ENCODE data around the gene HSD17B4.

DNA sequence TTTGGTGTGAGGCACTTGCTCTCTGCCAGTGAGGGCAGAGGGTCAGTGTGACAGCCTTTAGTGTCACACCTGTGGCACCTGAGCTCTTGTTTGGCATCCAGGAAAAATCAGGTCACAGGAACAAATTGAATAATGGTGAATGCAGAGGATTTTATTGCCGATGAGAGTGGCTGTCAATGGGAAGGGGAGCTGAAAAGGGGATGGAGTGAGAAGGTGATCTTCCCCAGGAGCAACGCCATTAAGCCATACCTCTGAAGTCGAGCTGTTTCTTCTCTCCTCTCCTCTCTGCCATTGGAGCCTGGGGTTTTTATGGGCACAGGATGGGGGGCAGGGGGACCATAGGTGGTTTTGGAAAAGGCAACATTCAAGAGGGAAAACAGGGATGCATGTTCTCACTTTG, 2.4 kb upstream of the HSD17B4 start:
- TF ChIP-seq POLR2AphosphoS5 (IDR thresholded peaks at IDR 0.05; ENCODE audit: low read depth, low read length) (no peak), SIN3A (IDR thresholded peaks at IDR 0.05; ENCODE audit: borderline replicate concordance, insufficient read depth, low read depth, low read length) (no peak)
- TF ChIP-seq, protein P1, sequence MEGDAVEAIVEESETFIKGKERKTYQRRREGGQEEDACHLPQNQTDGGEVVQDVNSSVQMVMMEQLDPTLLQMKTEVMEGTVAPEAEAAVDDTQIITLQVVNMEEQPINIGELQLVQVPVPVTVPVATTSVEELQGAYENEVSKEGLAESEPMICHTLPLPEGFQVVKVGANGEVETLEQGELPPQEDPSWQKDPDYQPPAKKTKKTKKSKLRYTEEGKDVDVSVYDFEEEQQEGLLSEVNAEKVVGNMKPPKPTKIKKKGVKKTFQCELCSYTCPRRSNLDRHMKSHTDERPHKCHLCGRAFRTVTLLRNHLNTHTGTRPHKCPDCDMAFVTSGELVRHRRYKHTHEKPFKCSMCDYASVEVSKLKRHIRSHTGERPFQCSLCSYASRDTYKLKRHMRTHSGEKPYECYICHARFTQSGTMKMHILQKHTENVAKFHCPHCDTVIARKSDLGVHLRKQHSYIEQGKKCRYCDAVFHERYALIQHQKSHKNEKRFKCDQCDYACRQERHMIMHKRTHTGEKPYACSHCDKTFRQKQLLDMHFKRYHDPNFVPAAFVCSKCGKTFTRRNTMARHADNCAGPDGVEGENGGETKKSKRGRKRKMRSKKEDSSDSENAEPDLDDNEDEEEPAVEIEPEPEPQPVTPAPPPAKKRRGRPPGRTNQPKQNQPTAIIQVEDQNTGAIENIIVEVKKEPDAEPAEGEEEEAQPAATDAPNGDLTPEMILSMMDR (IDR thresholded peaks at IDR 0.05) = no peak
- TF ChIP-seq, protein P2, sequence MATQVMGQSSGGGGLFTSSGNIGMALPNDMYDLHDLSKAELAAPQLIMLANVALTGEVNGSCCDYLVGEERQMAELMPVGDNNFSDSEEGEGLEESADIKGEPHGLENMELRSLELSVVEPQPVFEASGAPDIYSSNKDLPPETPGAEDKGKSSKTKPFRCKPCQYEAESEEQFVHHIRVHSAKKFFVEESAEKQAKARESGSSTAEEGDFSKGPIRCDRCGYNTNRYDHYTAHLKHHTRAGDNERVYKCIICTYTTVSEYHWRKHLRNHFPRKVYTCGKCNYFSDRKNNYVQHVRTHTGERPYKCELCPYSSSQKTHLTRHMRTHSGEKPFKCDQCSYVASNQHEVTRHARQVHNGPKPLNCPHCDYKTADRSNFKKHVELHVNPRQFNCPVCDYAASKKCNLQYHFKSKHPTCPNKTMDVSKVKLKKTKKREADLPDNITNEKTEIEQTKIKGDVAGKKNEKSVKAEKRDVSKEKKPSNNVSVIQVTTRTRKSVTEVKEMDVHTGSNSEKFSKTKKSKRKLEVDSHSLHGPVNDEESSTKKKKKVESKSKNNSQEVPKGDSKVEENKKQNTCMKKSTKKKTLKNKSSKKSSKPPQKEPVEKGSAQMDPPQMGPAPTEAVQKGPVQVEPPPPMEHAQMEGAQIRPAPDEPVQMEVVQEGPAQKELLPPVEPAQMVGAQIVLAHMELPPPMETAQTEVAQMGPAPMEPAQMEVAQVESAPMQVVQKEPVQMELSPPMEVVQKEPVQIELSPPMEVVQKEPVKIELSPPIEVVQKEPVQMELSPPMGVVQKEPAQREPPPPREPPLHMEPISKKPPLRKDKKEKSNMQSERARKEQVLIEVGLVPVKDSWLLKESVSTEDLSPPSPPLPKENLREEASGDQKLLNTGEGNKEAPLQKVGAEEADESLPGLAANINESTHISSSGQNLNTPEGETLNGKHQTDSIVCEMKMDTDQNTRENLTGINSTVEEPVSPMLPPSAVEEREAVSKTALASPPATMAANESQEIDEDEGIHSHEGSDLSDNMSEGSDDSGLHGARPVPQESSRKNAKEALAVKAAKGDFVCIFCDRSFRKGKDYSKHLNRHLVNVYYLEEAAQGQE (IDR thresholded peaks at IDR 0.05; ENCODE audit: insufficient read depth in 1 of 2, low read depth in 2 of 2, low read length in 1 of 2) = no peak
